ENCODE results near the gene LMF1. TPM values are rescaled to one million over a fixed set of nuclear protein-coding genes. Genes with fewer than 3 reads are reported as not detected.

The LMF1 gene
- total RNA-seq, 1 donor from 2014 or later = 21.4 TPM

DNA sequence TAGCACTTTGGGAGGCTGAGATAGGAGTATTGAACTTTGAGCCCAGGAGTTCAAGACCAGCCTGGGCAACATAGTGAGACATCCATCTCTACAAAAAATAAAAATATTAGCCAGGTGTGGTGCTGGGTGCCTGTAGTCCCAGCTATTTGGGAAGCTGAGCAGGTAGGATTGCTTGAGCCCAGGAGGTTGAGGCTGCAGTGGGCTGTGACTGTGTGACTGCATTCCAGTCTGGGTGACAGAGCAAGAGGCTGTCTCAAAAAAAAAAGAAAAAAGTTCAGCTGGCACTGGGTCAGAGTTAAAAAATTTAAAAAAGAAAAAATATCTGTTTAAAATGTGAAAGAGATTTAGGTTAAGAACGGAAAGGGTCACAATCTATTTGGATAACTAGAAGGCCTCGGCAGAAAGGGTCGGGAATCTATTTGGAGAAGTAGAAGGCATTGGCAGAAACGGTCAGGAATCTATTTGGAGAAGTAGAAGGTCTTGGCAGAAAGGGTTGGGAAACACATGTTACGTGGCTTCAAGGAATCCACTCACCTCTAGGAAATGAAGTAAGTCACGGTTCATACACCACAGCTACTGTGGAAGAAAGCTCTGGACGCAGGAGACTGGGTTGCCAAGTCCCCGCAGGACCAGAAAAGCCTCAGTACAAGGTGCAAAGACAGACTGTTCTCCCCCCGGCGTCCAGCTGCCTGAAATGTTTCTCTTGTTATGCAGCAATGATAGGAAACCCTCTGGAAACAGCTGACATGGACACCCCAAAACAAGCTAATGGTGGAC is 25.3 kb downstream of the LMF1 start:
- no peak overlapping the region for H3K4me3 Mint-ChIP-seq
- peaks cover 18% of the 10 kb centered on the region for H3K9me3 Mint-ChIP-seq
- TF ChIP-seq, protein P1, sequence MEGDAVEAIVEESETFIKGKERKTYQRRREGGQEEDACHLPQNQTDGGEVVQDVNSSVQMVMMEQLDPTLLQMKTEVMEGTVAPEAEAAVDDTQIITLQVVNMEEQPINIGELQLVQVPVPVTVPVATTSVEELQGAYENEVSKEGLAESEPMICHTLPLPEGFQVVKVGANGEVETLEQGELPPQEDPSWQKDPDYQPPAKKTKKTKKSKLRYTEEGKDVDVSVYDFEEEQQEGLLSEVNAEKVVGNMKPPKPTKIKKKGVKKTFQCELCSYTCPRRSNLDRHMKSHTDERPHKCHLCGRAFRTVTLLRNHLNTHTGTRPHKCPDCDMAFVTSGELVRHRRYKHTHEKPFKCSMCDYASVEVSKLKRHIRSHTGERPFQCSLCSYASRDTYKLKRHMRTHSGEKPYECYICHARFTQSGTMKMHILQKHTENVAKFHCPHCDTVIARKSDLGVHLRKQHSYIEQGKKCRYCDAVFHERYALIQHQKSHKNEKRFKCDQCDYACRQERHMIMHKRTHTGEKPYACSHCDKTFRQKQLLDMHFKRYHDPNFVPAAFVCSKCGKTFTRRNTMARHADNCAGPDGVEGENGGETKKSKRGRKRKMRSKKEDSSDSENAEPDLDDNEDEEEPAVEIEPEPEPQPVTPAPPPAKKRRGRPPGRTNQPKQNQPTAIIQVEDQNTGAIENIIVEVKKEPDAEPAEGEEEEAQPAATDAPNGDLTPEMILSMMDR (conservative IDR thresholded peaks at IDR 0.05) = no peak
- H3K36me3 Mint-ChIP-seq = peaks cover 41% of the 10 kb centered on the region
- no peaks in the 10 kb centered on the region for H3K4me1 Mint-ChIP-seq (ENCODE audit: unreplicated experiment)
- no peaks in the 10 kb centered on the region for H3K27me3 Mint-ChIP-seq
- no peak for DNase-seq (ENCODE audit: extremely low spot score, unreplicated experiment)
- H3K27ac Mint-ChIP-seq = no peak overlapping the region

DNA sequence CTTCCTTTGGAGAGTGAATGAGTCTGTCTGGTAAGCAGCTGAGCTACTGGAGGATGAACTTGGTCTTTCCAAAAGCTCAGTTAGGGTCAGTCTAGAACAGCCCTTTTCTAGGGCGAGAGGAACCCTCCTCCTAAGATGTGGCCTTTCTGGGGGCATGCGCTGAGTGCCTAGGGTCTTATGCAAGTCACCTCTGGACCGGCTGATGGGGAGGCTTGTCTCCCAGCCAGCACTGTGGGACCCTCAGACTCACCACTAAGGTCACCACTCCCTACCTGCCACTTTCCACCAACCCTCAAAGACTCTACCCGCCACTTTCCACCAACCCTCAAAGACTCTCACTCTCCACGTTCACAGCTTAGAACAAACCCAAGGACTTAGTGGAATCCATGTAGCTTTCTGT is 26.8 kb downstream of the LMF1 start:
- no peaks in the 10 kb centered on the region for H3K27me3 Mint-ChIP-seq
- peaks cover 18% of the 10 kb centered on the region for H3K9me3 Mint-ChIP-seq
- H3K4me1 Mint-ChIP-seq (ENCODE audit: unreplicated experiment) = no peaks in the 10 kb centered on the region
- H3K4me3 Mint-ChIP-seq = no peak overlapping the region
- peaks cover 43% of the 10 kb centered on the region for H3K36me3 Mint-ChIP-seq
- no peak for DNase-seq (ENCODE audit: extremely low spot score, unreplicated experiment)
- H3K27ac Mint-ChIP-seq = no peak overlapping the region
- TF ChIP-seq, protein P1 (conservative IDR thresholded peaks at IDR 0.05) = no peak

DNA sequence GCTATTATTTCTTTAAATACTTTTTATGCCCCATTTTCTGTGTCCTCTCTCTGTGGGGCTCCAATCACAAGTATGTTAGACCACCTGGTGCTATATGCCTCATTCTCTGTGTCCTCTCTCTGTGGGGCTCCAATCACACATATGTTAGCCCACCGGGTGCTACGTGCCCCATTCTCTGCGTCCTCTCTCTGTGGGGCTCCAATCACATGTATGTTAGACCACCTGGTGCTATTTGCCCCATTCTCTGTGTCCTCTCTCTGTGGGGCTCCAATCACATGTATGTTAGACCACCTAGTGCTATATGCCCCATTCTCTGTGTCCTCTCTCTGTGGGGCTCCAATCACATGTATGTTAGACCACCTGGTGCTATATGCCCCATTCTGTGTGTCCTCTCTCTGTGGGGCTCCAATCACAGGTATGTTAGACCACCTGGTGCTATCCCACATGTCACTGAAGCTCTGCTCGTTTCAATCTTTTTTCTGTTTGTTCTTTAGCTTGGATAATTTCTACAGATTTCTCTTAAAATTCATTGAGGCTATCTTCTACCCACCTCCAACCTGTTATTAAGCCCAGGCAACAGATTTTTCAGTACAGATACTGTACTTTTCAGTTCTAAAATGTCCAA is 28.2 kb downstream of the LMF1 start:
- no peak overlapping the region for H3K4me3 Mint-ChIP-seq
- H3K36me3 Mint-ChIP-seq = peaks cover 48% of the 10 kb centered on the region
- no peak overlapping the region for H3K27ac Mint-ChIP-seq
- peaks cover 18% of the 10 kb centered on the region for H3K9me3 Mint-ChIP-seq
- no peak for DNase-seq (ENCODE audit: extremely low spot score, unreplicated experiment)
- H3K27me3 Mint-ChIP-seq = no peaks in the 10 kb centered on the region
- TF ChIP-seq, protein P1 (conservative IDR thresholded peaks at IDR 0.05) = no peak
- no peaks in the 10 kb centered on the region for H3K4me1 Mint-ChIP-seq (ENCODE audit: unreplicated experiment)

DNA sequence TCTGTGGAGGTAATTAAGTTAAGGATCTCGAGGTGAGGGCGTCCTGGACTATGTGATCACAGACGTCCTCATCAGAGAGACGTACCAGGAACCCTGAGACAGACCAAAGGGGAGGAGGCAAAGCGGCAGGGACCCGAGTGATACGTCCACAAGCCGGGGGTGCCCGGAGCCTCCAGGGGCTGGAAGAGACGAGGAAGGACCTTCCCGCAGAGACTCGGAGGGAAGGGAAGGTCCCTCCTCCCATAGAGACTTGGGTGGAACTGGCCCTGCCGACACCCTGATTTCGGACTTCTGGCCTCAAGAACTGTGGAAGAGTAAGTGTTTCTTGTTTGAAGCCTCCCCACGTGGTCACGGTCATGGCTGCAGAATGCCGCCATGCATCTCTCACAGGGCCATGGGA is 30.8 kb downstream of the LMF1 start:
- H3K9me3 Mint-ChIP-seq = peaks cover 18% of the 10 kb centered on the region
- H3K27me3 Mint-ChIP-seq = no peaks in the 10 kb centered on the region
- peaks cover 45% of the 10 kb centered on the region for H3K36me3 Mint-ChIP-seq
- no peaks in the 10 kb centered on the region for H3K4me1 Mint-ChIP-seq (ENCODE audit: unreplicated experiment)
- H3K27ac Mint-ChIP-seq = no peak overlapping the region
- H3K4me3 Mint-ChIP-seq = no peak overlapping the region
- TF ChIP-seq, protein P1 (conservative IDR thresholded peaks at IDR 0.05) = no peak
- no peak for DNase-seq (ENCODE audit: extremely low spot score, unreplicated experiment)

DNA sequence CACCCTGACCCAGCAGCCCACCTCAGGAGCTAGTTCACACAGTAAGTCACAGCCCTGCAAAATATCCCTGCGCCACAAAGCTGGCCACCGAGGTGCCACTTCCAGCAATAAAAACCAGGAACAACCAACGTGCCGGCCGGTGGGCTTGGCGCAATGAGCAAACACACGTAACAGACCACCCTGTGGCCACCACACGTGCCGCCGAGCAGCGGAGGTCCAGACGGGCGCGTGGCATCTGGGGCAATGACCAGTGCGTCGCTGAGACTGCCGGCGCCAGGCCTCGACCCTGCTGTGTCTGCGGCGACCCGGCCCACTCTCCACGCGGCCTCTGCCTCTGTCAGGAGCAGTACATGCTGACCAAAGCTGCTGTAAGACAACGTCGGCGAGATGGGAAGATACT is 31.5 kb downstream of the LMF1 start:
- Mint-ChIP-seq H3K4me1 (ENCODE audit: unreplicated experiment) (no peaks in the 10 kb centered on the region), H3K27me3 (no peaks in the 10 kb centered on the region), H3K4me3 (no peak overlapping the region), H3K36me3 (peaks cover 40% of the 10 kb centered on the region), H3K27ac (no peak overlapping the region), H3K9me3 (peaks cover 18% of the 10 kb centered on the region)
- DNase-seq (ENCODE audit: extremely low spot score, unreplicated experiment) = no peak
- TF ChIP-seq, protein P1 (conservative IDR thresholded peaks at IDR 0.05) = no peak
